Testis (tissue), 3 donors: ENCODE measurements around the gene AKNAD1. TPM values are rescaled to one million over a fixed set of nuclear protein-coding genes. Genes with fewer than 3 reads are reported as not detected.

Experiments
- DNase-seq: peaks from one replicate; pipeline ENCODE4 v3.0.0-alpha.2; 2019
- H3K27ac ChIP-seq, 2 donors: fragments of 200-600 bp; sonication (generic); one replicate each; pipeline ENCODE4 v1.5.1; 2019
- H3K27me3 ChIP-seq: fragments of 200-600 bp; sonication (generic); one replicate; pipeline ENCODE4 v1.5.1; 2019
- H3K36me3 ChIP-seq: fragments of 200-600 bp; sonication (generic); one replicate; pipeline ENCODE4 v1.5.1; 2017; ENCODE audit warnings: low read depth; ENCODE audit errors: missing control alignments
- H3K4me1 ChIP-seq: fragments of 200-600 bp; sonication (generic); one replicate; pipeline ENCODE4 v1.5.1; 2019
- H3K4me3 ChIP-seq, 2 donors: fragments of 200-600 bp; sonication (generic); one replicate each; pipeline ENCODE4 v1.5.1; 2017 to 2019
- H3K9me3 ChIP-seq: fragments of 200-600 bp; sonication (generic); one replicate; pipeline ENCODE4 v1.5.1; 2017
- CTCF ChIP-seq, 3 experiments: fragments of 450-650 bp in 2 of 3; fragments of 200-600 bp in 1 of 3; sonication (generic) in 1 of 3; IDR thresholded peaks; one replicate each; pipeline ENCODE4 v1.5.1; 2016 to 2019; ENCODE audit warnings: antibody characterized with exemption in 3 of 3, mild to moderate bottlenecking in 2 of 3, moderate library complexity in 1 of 3
- POLR2A ChIP-seq: fragments of 450-650 bp; IDR thresholded peaks from one replicate; pipeline ENCODE4 v1.6.1; 2017; ENCODE audit warnings: antibody characterized with exemption, mild to moderate bottlenecking, moderate library complexity
- WGBS, 2 donors: methylation state at CpG; one replicate each; pipeline ENCODE4 v1.1.5; 2018; 5-methylcytosine and 5-hydroxymethylcytosine counted together
- intact Hi-C: fragments of 100-400 bp; cut with DNase I; formaldehyde crosslinking; loops from one replicate; pipeline ENCODE4 v1.15.1; 2023; ENCODE audit warnings: low total_unique reads
- polyA plus RNA-seq: library from polyadenylated mRNA; stranded (reverse); fragments of 350-450 nt; fragmentation: Illumina TruSeq; extraction: RNeasy Lipid Tissue Mini Kit (QIAGEN cat#74804); gene quantifications from one replicate; pipeline ENCODE4 v1.2.3, GENCODE V29; 2014; ENCODE audit warnings: low read depth, low replicate concordance; ENCODE audit not compliant: insufficient read depth
- total RNA-seq, 2 donors: library from RNA; depleted of rRNA; stranded (reverse); fragments of >200 nt; gene quantifications; one replicate each; pipeline ENCODE4 v1.2.3, GENCODE V29; 2016

The AKNAD1 gene
- total and polyA plus RNA-seq, 3 donors from 2014 or later: 3.8 to 9.8 (median 8.1) TPM

DNA sequence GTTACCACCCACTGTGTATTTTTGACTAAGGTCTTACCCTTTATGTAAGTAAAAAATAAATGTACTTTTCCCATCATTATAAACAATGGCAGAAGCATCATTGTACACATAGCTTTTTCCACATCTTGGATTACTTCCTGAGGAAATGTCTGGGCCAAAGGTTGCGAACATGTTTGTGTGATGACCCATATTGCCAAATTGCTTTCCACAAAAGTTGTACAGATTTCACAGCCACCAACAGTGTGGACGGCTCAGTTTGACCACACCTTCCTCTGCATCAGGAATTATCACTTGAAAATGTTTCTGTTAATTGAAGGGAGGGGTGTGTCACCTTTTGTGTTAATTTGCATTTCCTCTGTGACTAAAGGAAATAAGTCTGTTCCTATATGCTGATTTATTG lies 25.7 kb downstream of the AKNAD1 start:
- Histone ChIP-seq H3K9me3 (no peaks in the 10 kb centered on the region), H3K27me3 (no peaks in the 10 kb centered on the region), H3K27ac (peak overlapping the region in 1 of 2 donors; percentile 23), H3K4me1 (peaks cover 7% of the 10 kb centered on the region), H3K4me3 (no peak overlapping the region), H3K36me3 (no peaks in the 10 kb centered on the region)
- intact Hi-C loops: loop anchor here (5.0 kb wide), 1 partner anchor 61 kb away; no protein-coding TSS in a partner anchor
- no peak for DNase-seq
- no peak for TF ChIP-seq CTCF (IDR thresholded peaks at IDR 0.05)
- TF ChIP-seq POLR2A: no peak
- WGBS, 2 donors: 68 to 75% methylated on average over 2 of the region's 2 CpGs

DNA sequence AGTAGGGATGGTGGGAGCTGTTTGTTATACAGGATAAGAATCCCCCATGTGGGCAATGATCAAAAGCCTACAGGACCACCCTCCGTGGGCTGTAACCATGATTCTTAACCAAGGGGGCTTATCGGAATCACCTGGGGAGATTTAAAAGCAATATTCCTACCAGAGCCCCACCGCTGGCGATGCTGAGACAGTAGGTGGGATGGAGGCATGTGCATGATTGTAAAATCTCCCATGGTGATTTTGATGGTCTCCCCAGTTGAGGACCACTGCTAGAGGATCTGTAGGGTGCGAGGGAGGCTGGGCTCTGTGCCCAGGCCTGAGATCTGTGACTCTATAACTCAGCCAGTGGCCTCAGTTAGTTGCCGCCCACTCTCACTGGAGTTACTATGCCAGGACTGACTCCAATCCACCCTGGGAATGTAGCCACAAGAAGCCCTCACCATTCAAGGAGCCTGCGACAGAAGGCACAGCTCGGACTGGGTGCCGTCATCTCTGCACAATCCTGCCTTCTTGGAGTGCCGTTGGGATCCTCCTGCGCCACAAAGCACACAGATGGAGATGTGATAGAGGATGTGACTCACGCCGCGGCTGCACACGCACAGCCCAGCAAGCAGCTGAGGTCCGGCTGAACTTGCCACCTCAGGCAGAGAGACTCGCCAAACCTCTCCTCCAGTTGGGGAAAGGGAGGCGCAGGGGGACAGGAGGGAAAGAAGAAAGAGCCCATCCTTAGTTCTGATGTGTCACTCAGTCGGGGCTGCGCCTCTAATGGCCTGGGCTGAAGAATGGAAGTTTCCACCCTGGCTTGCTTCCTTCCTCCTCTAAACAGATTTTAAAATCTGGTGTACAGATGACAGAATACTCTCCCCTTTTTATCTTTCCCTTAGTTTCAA lies 26.5 kb downstream of the AKNAD1 start:
- peak overlapping the region in 1 of 2 donors; percentile 23 for H3K27ac ChIP-seq
- no peak for DNase-seq
- intact Hi-C loops: loop anchor here (5.0 kb wide), 1 partner anchor 62 kb away; no protein-coding TSS in a partner anchor
- no peaks in the 10 kb centered on the region for H3K27me3 ChIP-seq
- 75 to 85% methylated on average over 8 to 20 of the region's 20 CpGs for WGBS, 2 donors
- H3K4me3 ChIP-seq: no peak overlapping the region
- H3K4me1 ChIP-seq: peaks cover 7% of the 10 kb centered on the region
- H3K36me3 ChIP-seq: no peaks in the 10 kb centered on the region
- TF ChIP-seq POLR2A: no peak
- TF ChIP-seq CTCF (IDR thresholded peaks at IDR 0.05): no peak
- H3K9me3 ChIP-seq: no peaks in the 10 kb centered on the region

- no peak overlapping the region for H3K4me3 ChIP-seq
- intact Hi-C loops: no loop called here
- TF ChIP-seq CTCF (IDR thresholded peaks at IDR 0.05) (no peak), POLR2A (no peak)
- no peaks in the 10 kb centered on the region for H3K27me3 ChIP-seq
- DNase-seq: no peak
- H3K4me1 ChIP-seq: peaks cover 7% of the 10 kb centered on the region
- H3K36me3 ChIP-seq: no peaks in the 10 kb centered on the region
- H3K9me3 ChIP-seq: no peaks in the 10 kb centered on the region
- WGBS, 2 donors: 72 to 77% methylated on average over 6 of the region's 6 CpGs
- H3K27ac ChIP-seq: peak overlapping the region in 1 of 2 donors; percentile 2
Measured at GRCh38 chr1:108829498-108829916, 27.4 kb downstream of the AKNAD1 start.

DNA sequence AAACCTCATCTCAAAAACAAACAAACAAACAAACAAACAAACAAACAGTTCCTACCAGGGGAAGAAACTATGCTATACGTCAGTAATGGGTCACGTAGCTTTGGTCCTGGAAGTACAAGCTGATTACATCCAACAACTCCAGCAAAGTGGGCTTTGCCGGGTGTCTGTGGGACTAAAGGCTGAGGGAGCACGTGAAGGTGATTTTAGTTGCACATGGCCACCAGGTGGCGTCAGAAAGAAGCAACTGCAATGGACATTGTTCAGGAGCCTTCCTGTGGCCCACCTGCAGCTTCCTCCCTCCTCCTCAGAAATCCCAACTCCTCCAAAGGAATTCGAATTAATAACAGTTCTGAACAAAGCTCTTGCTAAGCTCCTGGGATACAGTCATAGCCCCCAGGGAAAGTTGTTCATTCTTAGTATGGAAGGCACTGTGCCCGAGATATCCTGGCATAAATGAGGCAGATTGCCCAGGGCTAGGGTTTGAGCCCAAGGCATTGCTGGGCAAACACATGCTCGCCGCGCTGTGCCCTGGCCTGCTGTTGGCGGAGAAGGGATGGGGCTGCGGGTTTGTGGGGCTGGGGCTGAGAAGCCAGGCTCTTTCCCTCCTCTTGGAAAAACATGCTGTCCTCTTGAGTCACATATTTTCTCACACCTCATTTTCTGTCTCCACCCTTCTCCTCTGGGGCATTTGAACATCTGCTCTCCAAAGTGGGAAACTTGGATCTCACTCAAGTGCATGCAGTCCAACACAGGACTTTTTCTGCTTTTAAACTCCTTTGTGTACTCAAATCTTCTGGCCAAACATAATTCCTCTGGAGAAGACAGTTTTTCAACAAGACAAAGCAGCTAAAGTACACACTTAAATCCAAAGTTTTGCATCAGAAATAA lies 28.6 kb downstream of the AKNAD1 start:
- Histone ChIP-seq H3K36me3 (no peaks in the 10 kb centered on the region), H3K27ac (peak overlapping the region in 1 of 2 donors; percentile 69)
- intact Hi-C loops: no loop called here

More for the DNA sequence above, 28.6 kb downstream of the AKNAD1 start:
- WGBS, 2 donors: 26 to 29% methylated on average over 11 to 12 of the region's 12 CpGs
- H3K4me1 ChIP-seq: peaks cover 7% of the 10 kb centered on the region
- no peaks in the 10 kb centered on the region for H3K9me3 ChIP-seq
- TF ChIP-seq POLR2A (no peak), CTCF (IDR thresholded peaks at IDR 0.05) (peak; percentile 62 to 78 (median 70))
- H3K27me3 ChIP-seq: no peaks in the 10 kb centered on the region
- peak; percentile 89 for DNase-seq
- peak overlapping the region in 1 of 2 donors; percentile 1 for H3K4me3 ChIP-seq
